ENCODE data around the gene OR1A1.
"Not testable (repeated sequence)": the region's sequence is repeated elsewhere in the genome, so short reads cannot be mapped to it uniquely, and the experiment has no call there.

OR1A1 gene

GRCh38 chr17:3207367-3207766 lies at the start of gene OR1A1:
OR1A1 (plus strand) TSS chr17:3207667; CDS start chr17:3215621, 7,954 bp downstream.
- no peak for DNase-seq (ENCODE audit: low spot score)

- no peak for DNase-seq (ENCODE audit: low spot score)
Measured at GRCh38 chr17:3167574-3167973, 39.9 kb upstream of the OR1A1 start.

DNA sequence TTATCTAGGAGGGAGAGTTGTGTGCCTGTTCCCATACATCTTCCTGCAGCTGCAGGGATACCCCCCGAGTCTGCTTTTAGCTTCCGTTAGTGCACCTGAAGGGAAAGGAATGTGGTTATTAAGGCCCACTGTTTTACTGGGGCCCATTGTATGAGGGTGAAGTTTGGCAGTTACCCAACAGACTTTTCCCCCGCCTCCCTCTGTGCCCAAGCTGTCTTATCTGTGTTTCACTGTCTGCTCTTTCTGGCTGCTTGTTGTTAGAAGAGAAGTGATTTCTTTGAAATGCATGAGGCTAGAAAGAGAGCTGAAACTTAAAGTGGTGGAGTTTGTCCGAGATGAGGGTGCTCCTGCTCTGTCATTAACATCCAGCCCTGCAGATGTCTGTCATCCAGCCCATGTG lies 17.5 kb upstream of the OR1A1 start:
- no peak for DNase-seq (ENCODE audit: low spot score)

GRCh38 chr17:3197219-3197618 lies 10.2 kb upstream of the OR1A1 start, which contains the start of gene OR1A2:
OR1A2 (plus strand) TSS chr17:3197519; CDS start chr17:3197519, 0 bp downstream.
- DNase-seq (ENCODE audit: low spot score), result no peak

DNA sequence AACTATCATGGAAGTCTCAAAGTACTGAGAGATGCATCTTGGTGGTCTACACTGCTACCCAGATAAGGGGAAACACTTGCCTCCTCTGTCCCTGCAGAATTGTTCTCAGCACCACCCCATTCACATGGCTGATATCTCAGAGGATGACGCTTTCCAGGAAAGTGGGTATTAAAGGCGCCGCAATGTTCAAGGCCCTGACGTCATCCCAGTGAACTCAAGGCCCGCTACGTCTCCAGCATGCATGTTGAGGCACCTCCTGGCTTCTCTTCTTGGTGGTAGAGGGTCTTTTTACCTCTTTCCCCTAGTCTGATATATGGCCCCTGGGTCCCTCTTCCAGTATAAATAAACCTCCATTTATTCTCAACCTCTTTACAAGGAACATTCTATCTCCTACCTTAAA lies 1.0 kb downstream of the OR1A1 start:
- DNase-seq (ENCODE audit: low spot score), result no peak

DNA sequence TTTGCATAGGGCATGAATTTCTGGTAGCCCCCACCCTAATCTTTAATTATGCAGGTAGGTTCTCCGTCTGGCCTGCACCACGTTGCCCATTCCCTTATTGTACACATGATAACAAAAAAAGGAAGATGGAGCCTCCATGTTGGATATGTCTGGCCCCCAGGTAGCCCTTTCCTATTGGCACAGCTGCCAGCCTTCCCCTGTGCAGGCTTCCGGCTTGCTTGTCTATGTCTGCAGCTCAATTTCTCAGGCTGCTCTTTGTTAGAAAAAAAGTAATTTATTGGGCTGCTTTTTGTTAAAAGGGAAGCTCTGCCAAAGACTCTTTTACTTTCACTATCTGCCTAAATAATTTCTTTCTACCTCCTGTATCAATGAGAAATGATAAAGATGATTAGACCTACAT lies 5.5 kb downstream of the OR1A1 start:
- no peak for DNase-seq (ENCODE audit: low spot score)

DNA sequence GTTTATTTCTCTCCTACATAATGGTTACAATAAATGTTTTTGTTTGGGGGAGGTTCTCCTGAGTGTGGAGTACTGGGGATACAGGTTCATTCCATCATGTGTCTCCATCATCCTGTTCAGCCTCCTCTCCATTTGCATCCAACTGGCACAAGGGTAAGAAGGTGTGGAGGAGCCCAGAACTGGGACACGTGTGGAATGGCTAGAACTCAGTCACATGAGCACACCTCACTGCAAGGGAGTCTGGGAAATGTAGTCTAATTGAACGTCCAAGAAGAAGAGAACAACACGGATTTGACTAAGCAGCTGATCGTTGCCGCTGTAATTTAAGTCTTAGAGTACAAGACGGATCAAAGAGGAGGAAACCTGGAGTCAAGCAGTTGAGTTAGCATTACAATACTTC lies 6.1 kb downstream of the OR1A1 start:
- no peak for DNase-seq (ENCODE audit: low spot score)

DNA sequence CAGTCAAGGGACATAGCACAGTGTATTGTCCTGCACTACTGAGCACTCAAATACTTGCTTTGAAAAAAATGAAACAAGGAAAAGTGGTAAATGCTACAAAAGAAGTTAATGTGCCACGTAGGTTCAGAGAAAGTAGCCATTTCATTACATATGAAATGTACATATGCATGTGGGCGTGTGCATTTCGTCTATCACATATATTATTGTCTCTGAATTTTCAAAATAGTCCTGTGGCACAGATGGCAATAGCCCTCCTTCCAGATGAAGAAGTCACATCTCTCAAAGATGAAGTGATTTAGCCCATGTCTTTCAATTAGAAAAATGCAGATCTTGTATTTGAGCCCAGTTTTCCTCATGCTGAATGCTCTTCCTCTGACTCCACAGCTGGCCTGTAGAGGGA lies 12.5 kb downstream of the OR1A1 start:
- not testable (repeated sequence) for DNase-seq (ENCODE audit: low spot score)

GRCh38 chr17:3221850-3222249 lies 14.4 kb downstream of the OR1A1 start:
- no peak for DNase-seq (ENCODE audit: low spot score)

GRCh38 chr17:3222505-3222904 lies 15.0 kb downstream of the OR1A1 start:
- no peak for DNase-seq (ENCODE audit: low spot score)

GRCh38 chr17:3224721-3225352 lies 17.4 kb downstream of the OR1A1 start:
- not testable (repeated sequence) for DNase-seq (ENCODE audit: low spot score)

GRCh38 chr17:3232300-3232699 lies 24.8 kb downstream of the OR1A1 start:
- DNase-seq (ENCODE audit: low spot score), result not testable (repeated sequence)

DNA sequence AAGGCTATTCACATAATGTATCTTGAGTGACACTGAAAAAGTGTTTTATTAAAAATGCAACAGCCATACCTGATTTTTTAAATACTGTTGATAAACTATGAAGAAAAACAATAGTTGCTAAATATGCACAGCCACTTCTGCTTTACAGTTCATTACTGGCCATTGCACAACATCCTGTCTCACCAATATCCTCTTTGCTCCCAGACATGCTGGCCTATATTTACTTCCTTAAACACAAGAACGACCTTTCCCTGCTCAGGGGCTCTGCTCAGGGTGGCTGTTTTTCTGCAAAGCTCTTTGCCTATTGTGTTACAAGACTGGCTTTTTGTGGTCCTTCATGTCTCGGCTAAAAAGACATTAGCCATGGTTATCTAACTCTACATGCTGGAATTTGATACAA lies 31.2 kb downstream of the OR1A1 start:
- not testable (repeated sequence) for DNase-seq (ENCODE audit: low spot score)

- not testable (repeated sequence) for DNase-seq (ENCODE audit: low spot score)
Measured at GRCh38 chr17:3241044-3241443, 33.6 kb downstream of the OR1A1 start.

DNA sequence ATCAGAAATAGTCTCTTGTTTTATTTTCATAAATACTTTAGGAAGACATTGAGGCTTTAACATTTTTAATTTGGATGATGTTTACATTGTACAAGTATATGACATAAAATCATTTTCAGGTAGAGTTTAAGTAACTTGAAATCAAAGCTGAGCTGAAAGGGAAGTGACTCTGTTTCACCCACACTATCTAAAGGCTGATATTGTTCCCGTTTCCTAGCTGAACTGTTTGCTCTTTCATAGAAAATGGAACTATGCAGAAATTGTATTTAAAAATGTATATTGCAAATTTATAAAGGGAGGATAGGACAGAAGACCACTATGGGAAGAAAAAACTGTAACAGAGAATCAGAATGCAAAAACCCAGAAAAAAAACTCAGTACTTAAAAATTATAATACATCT lies 37.4 kb downstream of the OR1A1 start:
- not testable (repeated sequence) for DNase-seq (ENCODE audit: low spot score)

GRCh38 chr17:3249013-3249412 lies 41.5 kb downstream of the OR1A1 start:
- DNase-seq (ENCODE audit: low spot score), result not testable (repeated sequence)

DNA sequence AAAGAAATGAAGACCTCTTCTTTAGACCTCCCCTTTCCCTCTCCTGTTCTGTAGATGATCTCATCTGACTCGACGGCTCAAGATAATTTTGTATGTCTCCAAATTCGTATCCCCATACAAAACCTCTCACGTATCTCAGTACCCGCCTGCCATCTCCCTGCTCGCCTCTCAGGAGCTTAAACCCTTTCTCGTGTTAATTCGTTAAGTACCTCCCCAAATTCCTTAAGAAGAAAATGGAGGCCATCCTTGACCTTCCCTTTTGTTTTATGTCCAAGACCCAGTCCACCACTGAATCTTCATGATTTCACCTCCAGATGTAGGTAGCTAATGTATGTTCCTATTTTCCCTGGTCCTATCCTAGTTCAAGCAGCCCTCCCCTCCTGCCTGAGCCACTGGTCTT lies 49.1 kb downstream of the OR1A1 start:
- DNase-seq (ENCODE audit: low spot score), result no peak

GRCh38 chr17:3260163-3260562 lies 52.7 kb downstream of the OR1A1 start:
- DNase-seq (ENCODE audit: low spot score), result no peak

GRCh38 chr17:3260600-3260999 lies 53.1 kb downstream of the OR1A1 start:
- DNase-seq (ENCODE audit: low spot score), result no peak
